K562 (cell line): Measurements from ENCODE around the gene PRSS35. TPM values are rescaled to one million over a fixed set of nuclear protein-coding genes. Genes with fewer than 3 reads are reported as not detected.
A peak's percentile ranks its signal among the peaks of the same experiment; 100 is the strongest.

Experiments used
- ARID1B ChIP-seq: fragments of 450-650 bp; IDR thresholded peaks from 2 replicates; pipeline ENCODE4 v1.6.1; 2016; ENCODE audit warnings: antibody characterized with exemption, mild to moderate bottlenecking, inconsistent platforms
- CBFA2T2 ChIP-seq: fragments of 450-650 bp; conservative IDR thresholded peaks from 2 replicates; pipeline ENCODE4 v1.6.1; 2017; ENCODE audit warnings: mild to moderate bottlenecking
- CBFA2T3 ChIP-seq: fragments of 450-650 bp; IDR thresholded peaks from 2 replicates; pipeline ENCODE4 v1.6.1; 2017
- CHD2 ChIP-seq: IDR thresholded peaks from 2 replicates; pipeline ENCODE4 v1.6.1; 2011; ENCODE audit warnings: low read depth, low read length
- CREM ChIP-seq: IDR thresholded peaks from 2 replicates; pipeline ENCODE4 v1.6.1; 2014; ENCODE audit warnings: antibody characterized with exemption, low read depth
- DPF2 ChIP-seq: fragments of 450-650 bp; IDR thresholded peaks from 2 replicates; pipeline ENCODE4 v1.6.1; 2016
- EP300 ChIP-seq: IDR thresholded peaks from 2 replicates; pipeline ENCODE4 v1.6.1; 2012; ENCODE audit warnings: low read length, improper control_type of control experiment
- KLF6 ChIP-seq: fragments of 250-450 bp; sonication (Bioruptor Pico); IDR thresholded peaks from 2 replicates; pipeline ENCODE4 v1.4.0; 2020; ENCODE audit warnings: mild to moderate bottlenecking, moderate library complexity, borderline replicate concordance
- MEIS2 ChIP-seq: fragments of 450-650 bp; IDR thresholded peaks from 2 replicates; pipeline ENCODE4 v1.6.1; 2014; ENCODE audit warnings: mild to moderate bottlenecking; ENCODE audit not compliant: partially characterized antibody
- RFX1 ChIP-seq: fragments of 450-650 bp; IDR thresholded peaks from 2 replicates; pipeline ENCODE4 v1.6.1; 2016; ENCODE audit warnings: mild to moderate bottlenecking, moderate library complexity
- SMARCB1 ChIP-seq: IDR thresholded peaks from 2 replicates; pipeline ENCODE4 v1.6.1; 2011; ENCODE audit warnings: improper control_type of control experiment, low read depth; ENCODE audit not compliant: insufficient read length
- TEAD4 ChIP-seq, 2 experiments: sonication (generic) in 1 of 2; formaldehyde crosslinking in 1 of 2; IDR thresholded peaks; 2 replicates each; pipeline versions ENCODE4 v1.6.1 to v1.8.0; 2012 to 2022; ENCODE audit warnings: borderline replicate concordance in 1 of 2, inconsistent platforms in 1 of 2, low read length in 1 of 2, mild to moderate bottlenecking in 1 of 2, missing genetic modification reagents in 1 of 2
- ZNF165 ChIP-seq: fragments of 250-450 bp; sonication (Bioruptor Pico); IDR thresholded peaks from 2 replicates; pipeline ENCODE4 v1.4.0; 2020; ENCODE audit warnings: borderline replicate concordance
- ZNF584 ChIP-seq: fragments of 200-800 bp; sonication (Bioruptor generic); IDR thresholded peaks from 2 replicates; pipeline ENCODE4 v1.6.1; 2016; ENCODE audit warnings: low read depth, mild to moderate bottlenecking, missing genetic modification characterization, missing compliant biosample characterization
- ZNF696 ChIP-seq: fragments of 250-450 bp; sonication (Bioruptor Pico); conservative IDR thresholded peaks from 2 replicates; pipeline ENCODE4 v1.4.0; 2020; ENCODE audit warnings: mild to moderate bottlenecking, moderate library complexity
- ZNF699 ChIP-seq: fragments of 250-450 bp; sonication (Bioruptor Pico); IDR thresholded peaks from 2 replicates; pipeline ENCODE4 v1.8.0; 2021; ENCODE audit warnings: mild to moderate bottlenecking, moderate library complexity; ENCODE audit not compliant: insufficient replicate concordance
- polyA plus RNA-seq, 8 experiments: library from polyadenylated mRNA; depleted of rRNA in 4 of 8; stranded (reverse) in 5 of 8; unstranded in 3 of 8; fragments of >200 nt; fragmentation: Nextera tagmentation in 2 of 8; fragmentation: Illumina TruSeq in 1 of 8; extraction: Ambion mirVana in 2 of 8; extraction: Trizol in 1 of 8; gene quantifications; 2 replicates each; pipeline versions ENCODE4 v1.2.1 to v1.2.3, GENCODE V29; 2011 to 2014; ENCODE audit warnings: inconsistent platforms in 1 of 8, missing spikeins in 1 of 8
- total RNA-seq, 7 experiments: library from RNA; depleted of rRNA in 6 of 7; stranded (reverse); fragments of >200 nt in 6 of 7; fragmentation: Illumina TruSeq in 2 of 7; extraction: Trizol in 2 of 7; gene quantifications; 2 replicates each; pipeline versions ENCODE4 v1.2.1 to v1.2.3, GENCODE V29; 2011 to 2021; ENCODE audit warnings: low replicate concordance in 1 of 7
- TF ChIP-seq, protein P1 (sequence below): fragments of 200-400 bp; formaldehyde crosslinking; IDR thresholded peaks from 2 replicates; pipeline ENCODE4 v1.6.1; 2017; ENCODE audit warnings: mild to moderate bottlenecking, low read depth, low read length, moderate library complexity
- TF ChIP-seq, protein P2 (sequence below), 2 experiments: IDR thresholded peaks in 1 of 2; conservative IDR thresholded peaks in 1 of 2; 2 replicates each; pipeline ENCODE4 v1.6.1; 2016; ENCODE audit warnings: low read depth in 2 of 2, mild to moderate bottlenecking in 1 of 2, missing compliant biosample characterization in 1 of 2, missing genetic modification characterization in 1 of 2, moderate library complexity in 1 of 2
- TF ChIP-seq, protein P3 (sequence below): sonication (generic); formaldehyde crosslinking; IDR thresholded peaks from 2 replicates; pipeline ENCODE4 v1.8.0; 2022; ENCODE audit warnings: mild to moderate bottlenecking, low read depth, missing genetic modification reagents
- TF ChIP-seq, protein P4 (sequence below): fragments of 450-650 bp; IDR thresholded peaks from 2 replicates; pipeline ENCODE4 v1.6.1; 2016

PRSS35 gene
- total and polyA plus RNA-seq, 9 of the 15 experiments (the other 6 are each of a cell fraction or from before 2014, with no cell fraction given), result not detected

DNA sequence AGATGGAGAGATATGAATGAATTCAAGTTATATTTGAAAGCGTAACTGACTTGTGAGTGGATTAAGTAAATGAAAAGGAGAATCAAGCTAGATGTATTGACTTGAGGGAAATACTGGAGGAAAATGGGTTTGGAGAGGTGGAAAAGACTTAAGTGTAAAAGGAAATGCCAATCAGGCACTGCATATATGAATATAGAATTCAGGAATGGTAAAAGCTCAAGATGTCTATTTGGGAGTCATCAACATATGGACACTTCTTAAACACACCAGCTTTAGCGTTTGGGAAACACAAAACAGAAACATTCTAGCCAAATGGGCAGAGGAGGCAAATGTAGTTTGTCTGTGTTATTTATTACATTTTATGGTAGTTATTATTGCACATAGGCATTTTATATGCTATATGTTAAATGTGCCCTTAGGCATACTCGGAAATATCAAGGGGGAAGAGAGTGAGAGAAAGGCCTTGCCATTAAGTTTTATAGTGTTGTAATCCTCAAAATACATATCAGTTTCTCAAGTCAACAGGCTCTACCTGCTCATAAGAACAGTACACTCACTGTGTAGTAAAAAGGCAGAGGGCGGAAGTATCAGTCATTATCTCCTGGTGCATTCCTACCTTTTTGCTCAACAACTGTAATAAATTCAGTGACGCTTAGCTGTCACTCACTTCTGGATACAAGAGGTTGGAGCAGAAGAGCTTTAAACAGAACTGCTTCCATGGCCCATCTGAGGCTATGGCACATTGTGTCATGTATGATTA, 47.8 kb upstream of the PRSS35 start (continued):
- TF ChIP-seq, protein P1, sequence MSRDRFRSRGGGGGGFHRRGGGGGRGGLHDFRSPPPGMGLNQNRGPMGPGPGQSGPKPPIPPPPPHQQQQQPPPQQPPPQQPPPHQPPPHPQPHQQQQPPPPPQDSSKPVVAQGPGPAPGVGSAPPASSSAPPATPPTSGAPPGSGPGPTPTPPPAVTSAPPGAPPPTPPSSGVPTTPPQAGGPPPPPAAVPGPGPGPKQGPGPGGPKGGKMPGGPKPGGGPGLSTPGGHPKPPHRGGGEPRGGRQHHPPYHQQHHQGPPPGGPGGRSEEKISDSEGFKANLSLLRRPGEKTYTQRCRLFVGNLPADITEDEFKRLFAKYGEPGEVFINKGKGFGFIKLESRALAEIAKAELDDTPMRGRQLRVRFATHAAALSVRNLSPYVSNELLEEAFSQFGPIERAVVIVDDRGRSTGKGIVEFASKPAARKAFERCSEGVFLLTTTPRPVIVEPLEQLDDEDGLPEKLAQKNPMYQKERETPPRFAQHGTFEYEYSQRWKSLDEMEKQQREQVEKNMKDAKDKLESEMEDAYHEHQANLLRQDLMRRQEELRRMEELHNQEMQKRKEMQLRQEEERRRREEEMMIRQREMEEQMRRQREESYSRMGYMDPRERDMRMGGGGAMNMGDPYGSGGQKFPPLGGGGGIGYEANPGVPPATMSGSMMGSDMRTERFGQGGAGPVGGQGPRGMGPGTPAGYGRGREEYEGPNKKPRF, result no peak
- TF ChIP-seq RFX1, result no peak
- no peak for TF ChIP-seq ZNF584 (CRISPR knock-in tag)
- TF ChIP-seq SMARCB1, result no peak
- TF ChIP-seq MEIS2, result peak; percentile 92
- 0 out of 2 replicates have a peak, but pooled peaks have one; percentile 22 for TF ChIP-seq DPF2
- TF ChIP-seq, protein P2, sequence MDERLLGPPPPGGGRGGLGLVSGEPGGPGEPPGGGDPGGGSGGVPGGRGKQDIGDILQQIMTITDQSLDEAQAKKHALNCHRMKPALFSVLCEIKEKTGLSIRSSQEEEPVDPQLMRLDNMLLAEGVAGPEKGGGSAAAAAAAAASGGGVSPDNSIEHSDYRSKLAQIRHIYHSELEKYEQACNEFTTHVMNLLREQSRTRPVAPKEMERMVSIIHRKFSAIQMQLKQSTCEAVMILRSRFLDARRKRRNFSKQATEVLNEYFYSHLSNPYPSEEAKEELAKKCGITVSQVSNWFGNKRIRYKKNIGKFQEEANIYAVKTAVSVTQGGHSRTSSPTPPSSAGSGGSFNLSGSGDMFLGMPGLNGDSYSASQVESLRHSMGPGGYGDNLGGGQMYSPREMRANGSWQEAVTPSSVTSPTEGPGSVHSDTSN (CRISPR knock-in tag; IDR thresholded peaks at IDR 0.05; ENCODE audit: low read depth), result peak; percentile 32; the same call in 1 of the 2 replicates
- TF ChIP-seq, protein P2 (tag; conservative IDR thresholded peaks at IDR 0.05; ENCODE audit: low read depth), result peak; percentile 76
- TF ChIP-seq, protein P3, sequence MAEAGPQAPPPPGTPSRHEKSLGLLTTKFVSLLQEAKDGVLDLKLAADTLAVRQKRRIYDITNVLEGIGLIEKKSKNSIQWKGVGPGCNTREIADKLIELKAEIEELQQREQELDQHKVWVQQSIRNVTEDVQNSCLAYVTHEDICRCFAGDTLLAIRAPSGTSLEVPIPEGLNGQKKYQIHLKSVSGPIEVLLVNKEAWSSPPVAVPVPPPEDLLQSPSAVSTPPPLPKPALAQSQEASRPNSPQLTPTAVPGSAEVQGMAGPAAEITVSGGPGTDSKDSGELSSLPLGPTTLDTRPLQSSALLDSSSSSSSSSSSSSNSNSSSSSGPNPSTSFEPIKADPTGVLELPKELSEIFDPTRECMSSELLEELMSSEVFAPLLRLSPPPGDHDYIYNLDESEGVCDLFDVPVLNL (CRISPR knock-in tag), result no peak
- no peak for TF ChIP-seq KLF6 (CRISPR knock-in tag)
- 0 out of 2 replicates have a peak, but pooled peaks have one; percentile 21 for TF ChIP-seq EP300
- TF ChIP-seq TEAD4 (IDR thresholded peaks at IDR 0.05; ENCODE audit: low read length), result peak; percentile 54
- TF ChIP-seq TEAD4 (CRISPR knock-in tag; IDR thresholded peaks at IDR 0.05; ENCODE audit: borderline replicate concordance), result no peak
- 0 out of 2 replicates have a peak, but pooled peaks have one; percentile 19 for TF ChIP-seq CREM
- peak; percentile 23; the same call in 1 of the 2 replicates for TF ChIP-seq CBFA2T2
- no peak for TF ChIP-seq ZNF699 (CRISPR knock-in tag)
- TF ChIP-seq ZNF696 (CRISPR knock-in tag), result no peak
- TF ChIP-seq ZNF165 (CRISPR knock-in tag), result no peak
- TF ChIP-seq CHD2, result no peak
- peak; percentile 45 for TF ChIP-seq ARID1B
- peak; percentile 42; the same call in 1 of the 2 replicates for TF ChIP-seq CBFA2T3
- TF ChIP-seq, protein P4, sequence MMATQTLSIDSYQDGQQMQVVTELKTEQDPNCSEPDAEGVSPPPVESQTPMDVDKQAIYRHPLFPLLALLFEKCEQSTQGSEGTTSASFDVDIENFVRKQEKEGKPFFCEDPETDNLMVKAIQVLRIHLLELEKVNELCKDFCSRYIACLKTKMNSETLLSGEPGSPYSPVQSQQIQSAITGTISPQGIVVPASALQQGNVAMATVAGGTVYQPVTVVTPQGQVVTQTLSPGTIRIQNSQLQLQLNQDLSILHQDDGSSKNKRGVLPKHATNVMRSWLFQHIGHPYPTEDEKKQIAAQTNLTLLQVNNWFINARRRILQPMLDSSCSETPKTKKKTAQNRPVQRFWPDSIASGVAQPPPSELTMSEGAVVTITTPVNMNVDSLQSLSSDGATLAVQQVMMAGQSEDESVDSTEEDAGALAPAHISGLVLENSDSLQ, result peak; percentile 96
